GM18870 (cell line): Measurements from ENCODE around the gene TRMT2A.

Experiments
- ATAC-seq: cut with Tn5 transposase; IDR thresholded peaks from one replicate; pipeline ENCODE4 v1.9.1; 2021; ENCODE audit warnings: moderate library complexity; ENCODE audit not compliant: unreplicated experiment

TRMT2A gene

DNA sequence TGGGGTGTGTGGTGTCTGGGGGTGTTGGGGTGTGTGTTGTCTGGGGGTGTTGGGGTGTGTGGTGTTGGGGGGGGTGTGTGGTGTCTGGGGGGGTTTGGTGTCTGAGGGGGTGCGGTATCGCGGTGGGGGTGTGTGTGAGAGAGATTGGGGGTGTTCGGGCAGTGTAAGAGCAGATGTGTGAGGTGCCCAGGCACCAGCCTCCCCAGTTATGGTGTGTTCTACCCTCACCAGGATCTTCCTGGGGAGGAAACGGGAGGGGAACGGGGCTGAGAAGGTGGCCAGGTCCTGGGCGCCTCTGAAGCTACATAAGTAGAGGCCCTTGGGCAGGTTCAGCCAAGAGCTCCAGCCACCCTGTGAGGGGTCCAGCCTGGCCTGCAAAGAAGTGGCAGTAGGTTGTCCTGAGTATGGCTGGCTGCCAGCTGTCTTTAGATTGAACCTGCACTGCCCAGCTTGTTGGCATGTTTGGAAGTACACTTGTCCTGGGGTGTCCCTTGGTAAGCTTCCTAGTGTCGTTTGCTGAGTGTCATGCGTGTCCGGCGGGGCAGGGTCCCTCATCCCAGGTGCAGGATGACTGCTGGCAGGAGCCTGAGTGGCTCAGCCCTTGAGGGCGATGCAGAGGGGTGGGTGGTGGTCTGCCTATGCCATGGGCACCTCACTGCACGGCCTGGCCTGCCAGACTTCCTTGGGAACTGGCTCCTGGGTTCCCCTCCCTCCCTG lies 6.5 kb upstream of the TRMT2A start:
- no peak for ATAC-seq

DNA sequence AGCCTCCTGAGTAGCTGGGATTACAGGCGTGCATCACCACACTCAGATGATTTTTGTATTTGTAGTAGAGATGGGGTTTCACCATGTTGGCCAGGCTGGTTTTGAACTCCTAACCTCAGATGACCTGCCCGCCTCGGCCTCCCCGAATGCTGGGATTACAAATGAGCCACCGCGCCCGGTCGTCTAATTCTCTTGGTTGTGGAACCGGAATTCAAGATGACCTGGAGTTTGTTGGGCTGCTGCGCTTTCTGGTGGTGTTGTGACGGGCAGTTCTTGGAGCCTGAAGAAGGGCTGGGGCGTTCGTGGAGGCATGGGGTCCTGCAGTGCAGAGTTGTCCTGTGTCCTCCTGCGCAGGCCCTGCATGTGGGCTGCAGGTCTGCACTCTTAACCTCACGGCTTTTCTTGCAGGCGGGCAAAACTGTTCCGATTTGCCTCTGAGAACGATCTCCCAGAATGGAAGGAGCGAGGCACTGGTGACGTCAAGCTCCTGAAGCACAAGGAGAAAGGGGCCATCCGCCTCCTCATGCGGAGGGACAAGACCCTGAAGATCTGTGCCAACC lies 4.9 kb upstream of the TRMT2A start:
- ATAC-seq: no peak

DNA sequence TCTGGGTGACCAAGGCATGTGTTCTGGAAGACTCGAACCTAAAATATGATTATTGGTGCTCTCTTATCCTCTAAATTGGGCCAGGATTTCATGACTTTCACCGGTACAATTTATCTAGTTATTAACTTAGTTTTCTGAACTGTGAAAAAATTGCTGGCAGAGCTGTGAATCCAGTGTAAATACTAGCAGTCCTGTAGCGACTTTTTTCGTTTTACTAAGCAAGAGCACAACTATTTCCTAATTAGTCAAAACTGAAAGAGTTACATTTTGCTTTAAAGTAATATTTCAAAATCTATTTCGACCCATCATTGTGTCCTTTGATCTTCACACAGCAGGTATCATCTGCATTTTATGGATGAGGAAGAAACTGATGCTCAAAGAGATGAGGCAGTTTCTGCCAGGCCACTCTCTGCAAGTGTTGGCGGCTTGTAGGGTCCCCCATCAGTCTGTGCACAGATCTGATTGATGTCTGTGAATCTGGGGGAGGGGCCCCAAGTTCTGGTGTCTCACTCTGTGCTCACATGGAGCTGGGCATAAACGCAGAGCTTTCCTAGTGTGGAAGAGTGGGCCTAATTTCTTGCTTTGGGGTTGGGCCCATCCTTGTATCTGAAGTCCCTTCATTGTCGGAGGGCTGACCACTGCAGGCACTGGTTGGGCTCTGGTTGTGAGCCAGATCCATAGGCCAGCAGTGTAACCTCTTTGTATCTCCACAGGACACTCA lies 1.4 kb upstream of the TRMT2A start:
- ATAC-seq: no peak

DNA sequence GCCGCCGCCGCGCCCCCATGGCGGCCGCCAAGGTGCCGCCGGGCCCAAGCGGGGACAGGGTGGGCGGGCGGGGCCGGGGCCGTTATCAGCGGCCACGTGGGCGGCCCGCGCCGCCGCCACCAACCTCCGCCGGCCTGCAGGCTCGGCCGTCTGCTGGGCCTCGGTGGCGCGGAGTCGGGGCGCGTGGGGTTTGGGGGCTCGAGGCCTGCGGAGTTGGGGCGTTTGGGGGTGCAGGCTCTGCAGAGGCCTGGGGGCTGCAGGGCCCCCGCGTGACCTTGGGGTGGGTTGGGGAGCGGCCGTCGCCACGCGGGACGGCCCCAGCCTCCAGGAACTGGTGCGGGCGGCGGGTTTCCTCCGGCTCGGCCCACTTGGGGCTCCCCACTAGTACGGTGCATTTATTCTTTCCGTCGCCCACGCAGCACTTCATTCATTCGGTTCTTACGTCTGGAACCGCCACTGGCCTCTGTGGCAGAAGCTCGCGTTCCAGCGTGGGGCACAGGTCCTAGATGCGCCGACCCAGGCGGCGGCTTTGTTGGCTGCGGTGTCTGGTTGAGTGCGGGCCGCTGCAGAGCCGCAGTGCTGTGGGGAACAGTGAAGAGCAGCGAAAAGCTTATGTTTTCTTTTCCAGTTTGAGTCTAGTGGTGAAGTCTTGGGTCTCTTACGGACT lies 740 bp upstream of the TRMT2A start:
- ATAC-seq: no peak

DNA sequence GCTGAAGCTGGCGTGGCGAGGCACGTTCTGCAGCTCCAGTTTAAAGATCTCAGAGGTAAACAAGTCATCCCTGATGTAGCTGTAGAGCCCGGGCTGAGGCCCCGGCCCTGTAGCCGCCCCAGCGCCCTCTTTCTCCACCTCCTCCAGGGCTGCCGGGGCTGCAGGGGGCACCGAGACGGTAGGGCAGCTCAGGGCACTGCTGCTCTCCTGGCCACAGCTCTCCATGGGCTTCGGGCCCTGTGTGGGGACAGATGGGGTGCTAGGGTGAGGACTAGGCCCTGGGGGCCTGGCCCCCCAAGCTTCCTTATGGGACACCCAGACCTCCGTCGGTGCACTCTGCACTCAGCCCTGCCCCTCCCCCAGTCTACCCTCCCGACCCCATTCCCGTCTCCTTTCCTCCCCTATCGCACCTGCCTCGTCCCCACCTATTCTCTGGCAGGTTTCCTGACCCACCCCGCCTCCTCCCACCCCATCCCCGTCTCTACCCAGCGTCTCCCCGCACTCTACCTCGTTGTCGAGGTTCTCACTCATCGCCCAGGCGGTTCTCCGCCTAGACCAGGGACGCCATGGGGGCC lies 563 bp downstream of the TRMT2A start:
- ATAC-seq: no peak

DNA sequence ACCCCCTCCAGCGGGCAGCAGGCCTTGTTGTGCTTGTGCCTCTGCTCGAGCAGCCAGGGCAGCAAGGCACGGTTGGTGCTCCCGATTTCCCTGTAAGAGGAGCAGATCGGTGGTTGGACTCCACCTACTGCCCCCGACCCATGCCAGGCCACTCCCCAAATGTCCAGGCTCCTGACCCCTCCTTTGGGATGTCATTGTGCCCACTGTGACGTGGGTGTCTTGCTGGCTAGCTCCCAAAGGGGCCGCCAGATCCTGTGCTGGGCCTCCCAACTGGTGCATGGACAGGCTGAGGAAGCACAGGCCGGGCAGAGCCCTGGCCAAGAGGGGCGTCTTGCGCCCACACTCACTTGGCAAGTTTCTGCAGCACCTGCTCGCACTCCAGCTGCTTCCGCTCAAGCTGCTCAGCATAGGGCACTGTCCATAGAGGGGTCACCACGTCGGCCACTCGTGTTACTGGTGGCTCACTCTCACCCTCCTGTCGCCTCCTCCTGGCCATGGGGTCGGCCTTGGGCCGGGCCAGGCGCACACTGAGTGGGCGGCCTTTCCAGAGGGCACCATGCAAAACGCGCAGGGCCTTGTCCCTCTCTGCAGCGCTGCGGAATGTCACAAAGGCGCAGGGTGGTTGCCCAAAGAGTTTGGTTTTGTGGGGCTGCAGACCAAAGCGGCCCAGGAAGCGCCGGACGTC lies 1.2 kb downstream of the TRMT2A start, which contains the start of gene RANBP1:
TSS of gene RANBP1 (plus strand) at position 414 of the 685 bp plus-strand sequence. CDS start at position 495, 81 bp downstream.
- ATAC-seq: no peak

DNA sequence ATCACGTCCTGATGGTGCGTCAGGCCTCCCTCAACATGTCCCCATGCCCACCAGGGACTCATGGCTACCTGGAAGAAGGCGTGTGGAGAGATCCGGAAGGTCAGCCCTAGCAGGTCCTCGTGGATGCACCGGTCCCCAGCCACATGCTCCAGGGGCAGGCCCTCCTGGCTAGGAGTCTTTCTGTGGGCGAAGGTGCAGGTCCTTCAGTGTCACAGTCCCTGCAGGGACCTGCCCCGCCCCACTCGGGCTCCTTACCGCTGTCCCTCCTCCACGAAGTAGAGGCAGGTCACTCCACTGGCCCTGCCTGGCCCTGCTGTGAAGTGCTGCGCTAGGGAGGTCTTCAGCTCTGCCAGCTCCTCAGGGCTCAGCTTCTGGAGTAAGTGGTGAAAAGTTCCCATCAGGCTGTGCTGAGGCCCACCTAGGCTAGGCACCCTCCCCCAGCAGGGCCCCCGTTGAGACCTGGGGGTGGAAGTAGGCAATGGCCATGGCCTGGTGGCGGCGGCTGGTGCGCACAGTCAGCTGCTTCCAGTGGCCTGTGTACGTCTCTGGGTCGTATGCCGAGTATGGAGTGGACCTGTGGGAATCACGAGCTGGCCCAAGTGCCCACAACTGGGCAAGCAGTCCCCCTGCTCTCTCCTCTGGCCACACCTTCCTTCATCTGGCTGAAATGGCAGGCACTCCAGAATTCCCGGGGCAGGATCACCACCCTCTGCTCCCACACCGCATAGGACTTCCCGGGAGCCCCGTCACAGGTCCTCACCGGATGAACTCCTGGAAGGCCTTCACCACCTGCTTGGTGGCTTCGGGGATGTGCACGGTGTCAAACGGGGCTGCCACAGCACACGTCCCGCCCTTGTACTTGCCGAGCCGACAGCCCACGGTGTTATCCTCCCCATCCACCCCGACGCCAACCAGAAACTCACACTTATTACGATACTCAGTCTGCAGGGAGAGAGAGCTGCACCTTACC lies 2.2 kb downstream of the TRMT2A start:
- ATAC-seq: no peak

DNA sequence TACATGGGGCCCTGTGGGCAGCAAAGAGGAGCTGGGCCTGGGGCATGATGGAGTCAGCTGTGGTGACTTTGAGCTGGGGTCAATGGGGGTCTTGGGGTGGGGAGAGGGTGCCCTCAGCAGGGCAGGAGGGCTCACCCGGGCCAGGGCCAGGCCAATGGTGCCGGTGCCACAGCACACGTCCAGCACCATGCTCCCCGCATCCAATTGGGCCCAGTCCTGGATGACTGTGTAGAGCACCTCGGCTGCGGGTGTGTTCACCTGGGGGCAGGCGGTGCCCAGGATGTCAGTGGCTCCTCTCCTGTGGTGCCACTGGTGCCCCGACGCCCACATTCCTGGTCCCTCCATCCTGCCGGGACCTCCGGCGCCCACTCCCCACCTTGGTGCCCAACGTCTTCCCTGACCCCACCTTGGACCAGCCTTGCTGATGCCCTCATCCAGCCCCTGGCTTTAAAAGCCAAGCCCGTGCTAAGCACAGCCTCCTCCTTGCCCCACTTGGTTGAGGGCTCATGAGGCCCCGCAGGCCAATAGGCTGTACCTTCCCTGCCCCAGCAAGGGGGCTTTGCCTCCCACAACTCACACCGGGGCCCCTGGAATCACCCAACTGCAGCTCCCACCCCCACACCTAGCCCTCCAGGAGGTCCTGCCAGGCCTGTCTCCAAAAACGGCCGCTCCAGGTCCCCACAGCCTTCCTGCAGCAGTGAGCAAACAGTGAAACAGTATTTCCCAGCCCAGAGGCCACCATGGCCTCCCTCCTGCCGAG lies 3.3 kb downstream of the TRMT2A start:
- no peak for ATAC-seq

DNA sequence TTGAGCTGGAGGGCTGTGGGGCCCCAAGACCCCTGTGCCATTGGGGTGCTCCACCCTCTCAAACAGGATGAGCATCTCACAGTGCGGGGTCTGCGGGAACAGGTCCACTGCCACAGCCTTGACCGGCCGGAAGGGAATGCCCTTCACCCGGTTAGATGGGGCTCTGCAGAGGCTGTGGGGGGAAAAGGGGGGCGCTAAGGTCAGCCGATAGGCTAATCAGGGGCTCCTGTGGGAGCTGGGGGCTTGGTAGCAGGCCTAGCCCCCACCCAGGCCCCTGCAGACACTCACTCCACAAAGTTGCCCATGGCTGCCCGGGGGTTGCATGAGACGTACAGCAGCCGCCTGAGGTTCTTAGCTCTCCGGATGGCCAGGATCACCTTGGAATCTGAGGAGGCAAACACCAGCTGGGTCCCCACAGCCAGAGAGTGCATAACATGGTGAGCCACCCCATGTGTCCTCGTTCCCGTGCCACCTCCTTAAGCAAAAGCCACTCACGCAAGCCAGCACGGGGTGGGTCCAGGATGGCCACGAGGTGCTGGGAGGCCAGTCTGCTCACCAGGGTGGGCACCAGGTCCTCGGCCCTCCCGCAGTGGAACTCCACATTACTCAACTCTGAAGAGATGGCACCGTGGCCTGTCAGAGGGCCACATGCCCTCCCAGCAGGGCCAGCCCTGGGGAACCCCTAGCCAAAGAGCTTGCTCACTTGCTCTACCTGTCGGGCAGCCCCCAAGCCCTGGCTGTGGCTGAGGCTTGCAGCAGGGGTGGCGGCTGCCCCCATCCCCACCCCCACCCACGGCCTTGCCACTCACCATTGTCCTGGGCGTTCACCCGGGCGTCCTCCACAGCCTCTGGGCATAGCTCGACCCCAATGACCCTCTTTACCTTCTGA lies 4.2 kb downstream of the TRMT2A start:
- ATAC-seq: no peak

DNA sequence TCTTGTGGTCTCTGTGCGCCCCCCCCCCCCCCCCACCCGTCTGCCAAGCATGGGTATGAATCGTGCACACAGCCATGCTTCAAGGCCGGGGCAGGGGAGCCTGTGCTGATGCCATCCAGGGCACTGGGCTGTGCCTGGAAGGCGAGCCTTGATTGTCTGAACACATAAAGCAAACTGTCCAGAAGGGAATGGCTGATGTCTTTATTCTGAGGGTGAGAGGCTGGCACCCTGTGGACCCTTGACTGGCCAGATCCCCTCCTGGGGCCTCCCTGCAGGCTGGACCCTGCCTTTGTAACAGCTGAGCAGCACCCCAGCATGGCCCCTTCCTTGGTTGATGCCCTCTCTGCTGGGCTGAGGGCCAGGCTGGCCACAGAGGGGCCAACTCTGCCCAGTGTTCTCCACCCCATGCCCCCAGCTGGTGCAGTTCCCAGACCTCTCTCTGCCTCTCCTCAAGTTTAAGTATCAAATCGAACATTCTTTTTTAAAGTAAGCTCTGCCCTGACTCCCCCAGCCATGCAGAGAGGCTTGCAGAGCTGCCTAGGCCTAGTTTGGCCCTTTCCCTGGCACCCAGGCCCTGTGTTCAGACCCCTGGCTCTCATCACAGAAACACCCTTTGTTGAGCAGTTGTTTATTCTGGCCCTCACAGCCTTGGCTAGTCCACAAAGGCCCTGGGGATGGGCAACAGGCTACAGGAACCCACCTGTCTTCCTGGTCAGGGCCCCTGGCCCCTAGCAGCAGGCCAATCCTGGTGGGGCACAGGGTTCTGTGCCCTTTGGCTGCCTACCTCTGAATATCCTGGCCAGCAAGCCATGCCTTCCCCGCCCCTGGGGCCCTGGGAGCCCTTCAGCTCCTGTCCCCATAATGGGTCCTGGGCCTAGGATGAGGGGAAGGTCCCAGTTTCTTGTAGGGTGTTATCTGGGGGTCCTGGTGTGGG lies 5.1 kb downstream of the TRMT2A start:
- no peak for ATAC-seq

DNA sequence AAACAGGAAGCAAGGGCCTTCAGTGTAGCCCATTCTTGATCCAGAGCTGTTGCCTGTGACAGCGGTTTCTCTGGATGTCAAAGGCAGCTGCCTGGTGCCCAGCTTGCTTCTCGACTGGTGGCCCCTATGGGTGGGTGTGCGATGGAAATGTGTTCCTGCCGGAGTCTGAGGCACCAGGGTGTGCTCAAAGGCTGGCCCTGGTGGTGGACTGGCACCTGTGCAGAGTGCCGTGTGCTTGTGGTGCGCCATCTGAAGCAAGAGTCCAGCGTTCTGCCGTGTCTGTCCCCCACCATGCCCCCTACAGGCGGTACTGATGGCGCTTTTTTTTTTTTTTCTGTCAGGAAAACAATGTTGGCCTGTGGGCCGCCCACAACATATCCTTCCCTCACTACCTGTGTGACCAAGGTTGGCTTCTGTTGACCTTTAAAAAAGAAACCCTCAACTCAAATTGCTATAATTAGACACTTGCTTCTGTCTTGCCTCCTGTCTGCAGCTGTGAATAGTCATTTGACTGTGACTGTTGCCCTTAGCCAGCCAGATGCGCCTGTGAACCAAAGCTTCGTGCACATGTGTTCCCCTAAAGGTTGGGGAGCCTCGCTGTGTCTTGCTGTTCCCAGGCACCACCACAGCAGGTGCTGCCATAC lies 5.9 kb downstream of the TRMT2A start:
- no peak for ATAC-seq

DNA sequence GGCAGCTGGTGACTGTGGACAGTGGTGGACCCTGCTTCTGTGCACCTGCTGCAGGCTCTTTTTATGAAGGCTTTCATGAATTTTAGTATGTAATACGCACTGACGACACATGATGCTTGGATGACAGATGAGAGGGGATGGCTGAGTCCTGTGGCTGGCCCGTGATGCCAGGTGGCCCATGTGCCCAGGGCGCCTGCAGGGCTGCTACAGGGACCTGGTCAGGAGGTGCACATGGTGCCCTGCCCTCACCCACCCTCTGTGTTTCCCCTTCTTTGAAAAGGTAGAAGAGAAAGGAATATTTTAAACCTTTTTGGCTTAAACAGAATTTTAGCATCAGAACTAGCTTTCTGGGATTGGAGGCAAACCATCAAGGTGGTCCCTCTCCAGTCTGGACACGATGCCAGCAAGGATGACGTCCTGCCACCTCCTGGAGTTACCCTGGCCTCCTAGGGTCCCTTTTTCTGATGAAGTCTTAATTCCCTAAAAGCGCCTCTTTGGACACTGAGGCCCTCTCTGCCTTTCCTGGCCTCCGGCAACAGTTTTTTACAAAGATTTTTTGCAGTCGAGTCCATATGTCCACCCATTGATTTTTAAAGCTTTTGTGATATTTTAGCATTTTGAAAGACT lies 6.6 kb downstream of the TRMT2A start:
- no peak for ATAC-seq

DNA sequence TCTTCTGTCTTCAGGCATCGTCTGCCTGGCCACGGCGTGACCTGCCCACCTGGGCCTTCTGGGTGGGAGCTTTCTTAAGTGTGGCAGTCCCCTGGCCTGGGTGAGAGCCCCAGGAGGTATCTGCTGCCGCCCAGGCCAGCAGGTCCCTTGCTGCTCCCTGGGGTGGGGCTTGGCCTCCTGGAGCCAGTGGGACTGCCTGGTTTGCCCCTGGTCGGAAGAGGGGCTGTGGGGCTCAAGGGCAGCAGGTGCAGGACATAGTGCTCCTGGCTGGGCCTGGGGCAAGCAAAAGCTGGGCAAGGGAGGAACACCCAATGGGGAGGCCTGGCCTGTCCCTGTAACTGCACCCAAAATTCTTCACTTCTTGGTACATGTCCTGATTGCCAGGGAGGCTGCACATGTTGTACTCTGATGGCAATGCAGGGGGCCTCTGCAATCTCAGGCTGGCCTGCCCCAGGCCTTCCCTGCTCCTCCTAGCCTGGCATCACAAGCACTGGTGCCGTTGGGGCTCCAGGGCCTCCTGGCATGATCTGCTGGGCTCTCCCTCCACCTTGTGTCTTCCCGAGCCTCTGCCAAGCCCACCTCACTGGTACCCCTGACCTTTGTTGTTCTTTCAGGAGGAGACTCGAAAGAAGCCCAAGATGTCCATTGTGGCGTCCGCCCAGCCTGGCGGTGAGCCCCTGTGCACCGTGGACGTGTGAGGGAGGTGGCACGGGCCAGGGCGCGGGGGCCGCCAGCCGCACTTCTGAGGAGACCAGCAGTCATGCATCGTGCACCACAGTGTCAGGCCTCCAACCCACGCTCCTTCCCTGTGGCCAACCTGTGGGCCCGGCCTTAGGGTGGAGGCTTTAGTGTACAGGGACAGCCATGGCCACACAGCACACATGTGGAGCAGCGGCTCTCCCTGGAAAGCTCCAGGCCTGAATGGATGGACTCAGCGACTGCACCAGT lies 7.3 kb downstream of the TRMT2A start:
- no peak for ATAC-seq

DNA sequence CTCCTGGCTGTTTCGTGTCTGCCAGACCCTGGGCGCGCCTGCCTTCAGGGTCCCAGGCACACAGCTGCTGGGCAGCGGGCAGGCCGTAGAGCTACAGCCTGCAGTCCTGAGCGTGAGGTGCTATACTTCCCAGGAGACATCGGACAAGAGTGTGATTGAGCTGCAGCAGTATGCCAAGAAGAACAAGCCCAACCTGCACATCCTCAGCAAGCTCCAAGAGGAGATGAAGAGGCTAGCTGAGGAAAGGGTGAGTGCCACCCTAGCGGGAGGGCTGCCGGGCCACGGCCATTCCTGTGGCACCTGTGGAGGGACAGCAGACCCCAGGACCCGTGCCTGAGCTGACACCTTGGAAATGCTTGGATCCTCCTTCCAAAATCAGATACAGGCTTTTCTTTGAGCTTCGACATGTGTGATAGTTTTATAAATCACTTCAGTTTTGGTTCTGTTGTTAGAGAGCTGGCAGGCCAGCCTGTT lies 8.2 kb downstream of the TRMT2A start:
- ATAC-seq: no peak
